Raji (cell line): ENCODE measurements around the gene TRIP13.

ENCODE experiments used
- POLR2A ChIP-seq: IDR thresholded peaks from 2 replicates; pipeline ENCODE4 v1.6.1; 2011; ENCODE audit warnings: low read depth, low read length, control low read depth; ENCODE audit not compliant: insufficient read depth

TRIP13 gene

GRCh38 chr5:939368-939767, 46.7 kb downstream of the TRIP13 start:
- no peak for TF ChIP-seq POLR2A

GRCh38 chr5:943201-943917, 50.7 kb downstream of the TRIP13 start:
- TF ChIP-seq POLR2A, result no peak

DNA sequence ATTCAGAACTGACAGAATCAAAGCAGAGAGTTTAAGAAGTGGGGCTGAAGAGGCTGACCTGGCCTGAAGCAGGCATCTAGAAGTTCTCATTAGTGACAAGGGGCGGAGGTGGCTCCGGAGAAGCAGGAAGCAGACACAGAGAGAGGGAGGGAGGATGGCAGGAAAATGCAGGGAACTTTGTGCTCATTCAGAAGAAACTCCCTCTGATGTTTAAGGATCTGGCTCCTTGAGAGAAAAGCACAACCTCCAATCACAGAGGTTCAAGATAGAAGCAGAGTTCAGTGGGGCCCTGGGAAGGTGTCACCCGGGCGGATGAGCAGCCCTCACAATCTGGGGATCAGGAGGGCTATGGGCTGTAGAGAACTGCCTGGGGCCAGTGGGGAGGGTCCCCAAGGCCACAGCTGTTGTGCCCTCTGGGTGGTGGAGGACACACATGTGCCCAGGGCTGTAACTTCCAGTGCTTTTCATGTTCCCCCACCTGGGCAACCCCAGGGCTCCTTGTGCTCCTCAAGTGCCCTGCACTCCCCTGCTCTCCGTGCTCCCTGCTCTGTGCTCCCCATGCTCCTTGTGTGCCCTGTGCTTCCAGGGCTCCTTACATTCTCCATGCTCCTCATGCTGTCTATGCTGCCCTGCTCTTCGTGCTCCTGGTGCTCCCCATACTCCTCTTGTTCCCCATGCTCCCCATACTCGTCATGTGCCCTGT, 51.4 kb downstream of the TRIP13 start:
- TF ChIP-seq POLR2A, result no peak

DNA sequence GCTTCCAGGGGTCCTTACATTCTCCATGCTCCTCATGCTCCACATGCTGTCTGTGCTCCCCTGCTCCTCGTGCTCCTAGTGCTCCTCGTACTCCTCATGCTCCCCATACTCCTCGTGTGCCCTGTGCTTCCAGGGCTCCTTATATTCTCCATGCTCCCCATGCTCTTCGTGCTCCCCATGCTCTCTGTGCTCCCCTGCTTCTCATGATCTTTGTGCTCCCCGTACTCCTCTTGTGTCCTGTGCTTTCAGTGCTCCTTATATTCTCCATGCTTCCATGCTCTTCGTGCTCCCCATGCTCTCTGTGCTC, 51.9 kb downstream of the TRIP13 start:
- TF ChIP-seq POLR2A, result no peak

- TF ChIP-seq POLR2A, result no peak
Measured at GRCh38 chr5:944992-945685, 52.5 kb downstream of the TRIP13 start.

DNA sequence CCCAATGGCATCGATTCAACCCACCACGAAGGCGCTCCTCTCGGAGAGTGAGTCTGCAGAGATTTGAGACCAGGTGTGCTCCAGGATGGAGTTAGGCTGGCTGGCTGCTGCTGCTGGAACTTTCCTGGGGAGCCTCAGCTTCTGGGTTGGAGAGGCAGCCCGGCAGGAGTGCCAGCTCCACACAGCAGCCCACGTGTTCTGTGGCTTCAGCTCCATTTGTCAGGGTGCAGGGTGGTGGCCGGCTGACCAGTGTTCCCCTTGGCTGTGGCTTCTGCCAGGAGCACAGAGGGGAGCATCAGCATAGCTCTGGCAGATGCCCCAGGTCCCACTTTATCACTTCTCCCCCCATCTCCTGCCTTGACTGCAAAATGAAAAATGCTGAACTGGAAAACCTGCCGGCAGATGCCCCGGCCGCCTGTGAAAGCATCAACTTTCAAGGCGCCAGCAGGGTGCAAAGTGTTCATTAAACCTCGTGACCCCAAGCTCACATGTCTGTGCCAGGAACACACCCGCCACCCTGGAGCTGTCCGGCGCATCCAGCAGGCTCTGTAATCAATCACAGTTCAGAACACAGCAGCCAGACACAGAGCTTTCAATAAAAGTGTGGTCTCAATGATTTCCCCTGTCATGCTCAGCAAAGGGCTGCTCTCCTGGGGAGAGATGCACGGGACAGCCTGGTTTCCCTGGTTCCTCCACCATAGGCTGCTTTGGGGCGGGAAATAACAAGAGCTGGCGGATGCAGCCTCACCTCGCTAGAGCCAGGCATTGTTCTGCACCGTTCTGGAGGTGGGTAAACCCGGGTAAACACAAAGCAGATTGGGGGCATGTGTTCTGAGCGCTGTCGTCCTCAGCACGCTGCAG, 53.2 kb downstream of the TRIP13 start:
- TF ChIP-seq POLR2A, result no peak

DNA sequence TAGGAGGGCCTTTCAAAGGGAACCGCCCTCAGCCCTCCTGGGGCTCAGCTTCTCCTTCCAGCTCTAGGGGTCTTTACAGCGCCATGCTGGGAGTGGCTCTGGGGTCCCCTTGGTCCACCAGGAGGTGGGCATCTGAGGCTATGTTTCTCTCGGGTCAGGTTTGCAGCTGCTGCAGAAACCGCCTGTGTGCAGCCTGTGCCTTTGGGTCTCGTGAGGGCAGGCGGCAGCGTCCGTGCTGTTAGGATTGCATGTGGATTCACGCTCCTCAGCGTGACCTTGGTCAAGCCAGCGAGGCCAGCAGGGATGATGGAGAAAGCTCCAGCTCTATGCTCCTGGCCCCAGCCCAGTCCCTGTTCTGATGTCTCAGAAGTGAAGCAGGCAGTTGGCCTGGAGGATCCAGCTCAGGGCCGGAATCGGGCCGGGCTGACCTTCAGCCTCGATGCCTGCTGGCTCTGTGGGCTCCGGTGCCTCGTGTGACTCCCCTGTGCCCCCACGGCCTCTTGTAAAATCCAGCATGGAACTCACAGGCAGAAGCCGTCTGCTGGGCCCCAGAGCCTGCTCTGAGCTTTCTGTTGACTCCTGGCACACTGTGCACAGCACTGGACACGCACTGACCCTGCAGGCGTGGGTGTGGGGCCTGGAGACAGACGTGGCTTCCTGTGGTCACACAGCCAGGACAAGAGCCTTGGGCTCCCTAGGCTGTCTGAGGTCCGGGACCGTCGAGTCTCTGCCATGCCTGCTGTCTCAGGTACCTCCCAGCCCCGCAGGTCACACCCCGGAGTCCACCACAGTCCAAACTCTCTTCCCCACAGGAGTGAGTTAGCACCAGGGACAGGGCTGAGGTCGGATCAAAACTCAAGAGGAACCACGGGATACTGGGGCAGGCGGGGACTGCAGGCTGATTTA, 54.3 kb downstream of the TRIP13 start:
- TF ChIP-seq POLR2A, result no peak

DNA sequence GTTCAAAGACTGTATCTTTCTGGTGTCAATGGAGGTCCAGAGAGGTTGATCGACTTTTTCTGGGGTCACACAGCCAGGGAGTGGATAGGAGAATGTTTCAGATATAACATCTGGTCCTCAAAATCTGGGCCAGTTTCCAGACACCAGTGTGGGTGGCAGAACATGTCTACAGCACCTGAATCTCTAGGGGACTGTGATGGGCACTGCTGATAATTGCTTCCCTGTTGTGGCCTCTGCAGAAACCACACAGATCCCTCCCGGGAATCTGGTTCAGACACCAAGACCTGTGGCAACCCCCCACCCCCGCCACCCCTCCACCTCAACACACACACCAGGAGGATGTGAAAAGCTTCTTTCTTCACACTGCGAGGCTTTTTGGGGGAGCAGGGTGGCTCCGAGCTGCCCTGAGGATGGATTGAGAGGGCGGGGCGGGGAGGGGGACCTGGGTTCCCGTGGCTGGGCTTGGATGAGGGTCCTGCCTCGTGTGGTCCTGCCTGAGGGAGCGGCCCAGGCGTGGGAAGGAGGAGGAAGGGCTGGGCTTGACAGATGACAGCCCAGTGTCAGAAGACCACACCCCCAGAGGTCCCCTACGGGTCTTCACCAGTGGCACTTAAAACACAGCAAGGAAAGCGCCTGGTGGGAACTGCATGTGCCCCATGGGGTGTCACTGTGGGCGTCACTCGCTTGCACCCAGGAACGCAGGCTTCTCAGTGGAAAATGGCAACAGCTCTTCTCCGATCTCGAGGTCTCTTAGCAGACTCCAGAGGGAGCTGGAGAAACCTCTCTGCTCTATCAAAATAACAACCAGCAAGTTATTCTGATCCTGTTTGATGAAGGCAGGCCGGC, 55.2 kb downstream of the TRIP13 start:
- TF ChIP-seq POLR2A, result no peak

DNA sequence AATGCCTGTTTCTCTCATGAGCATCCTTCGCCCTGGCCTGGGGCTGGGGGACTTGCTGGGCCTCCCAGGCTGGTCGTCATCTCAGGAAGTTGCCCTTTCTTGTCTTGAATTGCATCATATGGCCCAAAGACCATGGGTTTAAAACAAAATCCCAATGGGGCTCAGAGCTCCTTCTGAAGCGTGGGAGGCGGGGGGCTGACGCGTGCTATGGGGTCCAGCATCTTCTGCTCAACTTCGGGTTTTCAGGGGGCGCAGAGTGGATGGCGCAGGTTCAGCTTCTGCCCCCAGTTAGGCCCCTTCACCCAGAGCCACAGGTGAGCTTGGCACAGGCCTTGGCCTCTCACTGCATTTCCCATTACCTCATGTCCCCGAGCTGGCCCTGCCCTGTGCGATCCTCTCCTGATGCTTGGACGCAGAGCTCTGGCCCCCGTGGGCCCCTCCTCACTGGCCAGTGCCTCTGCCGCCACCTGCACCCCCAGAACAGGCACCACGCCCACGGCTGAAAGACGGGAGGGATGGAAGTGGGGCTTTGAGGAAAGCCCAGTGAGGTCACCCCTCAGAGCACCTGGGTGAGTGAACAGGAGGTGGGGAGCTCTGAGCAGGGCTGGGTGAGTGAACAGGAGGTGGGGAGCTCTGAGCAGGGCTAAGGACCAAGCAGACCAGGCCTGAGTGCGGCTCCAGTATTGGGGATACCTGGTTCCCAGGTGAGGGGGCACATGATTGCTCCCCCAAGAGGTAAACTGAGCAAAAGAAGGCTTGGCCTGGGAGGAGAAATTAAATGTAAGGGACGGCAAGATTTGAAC, 56.0 kb downstream of the TRIP13 start:
- no peak for TF ChIP-seq POLR2A

DNA sequence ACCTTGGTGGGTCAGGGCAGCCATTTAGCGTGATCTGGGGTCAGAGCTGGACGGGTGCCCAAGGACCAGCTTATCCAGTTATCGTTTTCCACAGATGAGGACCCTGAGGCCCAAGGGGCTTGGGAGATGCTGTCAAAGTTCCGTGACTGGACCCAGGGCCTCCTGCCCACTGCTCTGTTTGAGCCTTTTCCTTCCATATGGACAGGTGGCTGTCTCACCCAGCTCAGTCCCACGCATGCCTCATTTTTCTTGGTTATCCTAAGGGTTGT, 56.5 kb downstream of the TRIP13 start:
- no peak for TF ChIP-seq POLR2A

- TF ChIP-seq POLR2A, result no peak
Measured at GRCh38 chr5:949815-950560, 57.3 kb downstream of the TRIP13 start.

DNA sequence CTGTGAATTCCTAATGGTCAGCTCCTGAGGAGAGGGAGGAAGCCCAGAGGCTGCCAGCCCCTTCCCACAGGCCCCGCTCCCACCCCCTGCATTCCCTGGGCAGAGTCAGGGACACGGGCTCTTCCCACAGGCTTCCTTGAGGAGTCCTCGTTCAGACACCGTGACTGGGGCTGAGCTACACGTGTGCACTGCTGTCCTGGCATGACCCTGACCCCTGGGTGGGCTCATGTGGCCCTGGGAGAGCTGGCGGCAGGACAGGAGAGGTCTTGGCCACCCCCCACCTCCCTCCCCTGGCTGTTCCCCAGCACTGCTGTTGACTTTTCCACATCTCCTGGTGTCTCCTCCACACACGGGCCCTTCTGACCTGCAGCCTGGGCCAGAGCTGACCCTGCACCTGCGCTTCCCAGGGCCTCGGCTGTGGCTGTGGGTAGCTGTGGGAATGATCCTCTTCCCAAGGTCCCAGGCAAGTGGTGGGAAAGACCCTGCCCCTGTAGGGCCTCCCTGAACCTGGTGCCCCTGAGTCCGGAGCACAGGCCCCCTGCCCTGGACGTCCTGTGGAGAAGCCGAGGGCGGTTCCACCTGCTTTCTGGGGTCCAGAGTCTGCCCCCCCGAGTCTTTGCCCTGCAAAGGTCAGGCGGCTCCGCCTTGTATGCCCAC, 59.4 kb downstream of the TRIP13 start:
- TF ChIP-seq POLR2A, result no peak
